GM21717 (cell line): ENCODE measurements around the gene HDLBP.

Experiments
- ATAC-seq: cut with Tn5 transposase; IDR thresholded peaks from one replicate; pipeline ENCODE4 v1.9.1; 2021; ENCODE audit warnings: mild to moderate bottlenecking, moderate library complexity; ENCODE audit not compliant: unreplicated experiment

HDLBP gene

GRCh38 chr2:241182531-241183133, 132.8 kb downstream of the HDLBP start:
- no peak for ATAC-seq

- no peak for ATAC-seq
These were observed 133.3 kb downstream of the HDLBP start for GRCh38 chr2:241182126-241182525.

DNA sequence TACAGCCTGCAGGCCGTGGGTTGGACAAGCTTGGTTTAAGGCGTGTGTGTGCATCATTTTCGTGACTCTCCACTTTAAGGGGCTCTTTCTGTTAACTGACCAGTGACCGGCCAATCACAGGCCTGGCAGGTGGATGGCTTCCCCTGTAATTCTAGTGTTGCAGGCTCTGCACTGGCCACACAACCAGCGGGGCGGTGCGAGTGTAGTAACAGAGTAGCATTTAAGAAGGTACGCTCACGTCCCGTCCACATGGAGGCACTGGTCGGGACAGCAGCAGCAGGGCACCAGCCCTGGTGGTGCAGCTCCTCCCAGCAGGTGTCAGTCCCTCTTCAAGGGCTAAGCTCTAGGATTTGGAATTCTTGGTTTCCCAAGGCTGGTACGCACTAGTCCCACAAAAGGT, 135.0 kb downstream of the HDLBP start:
- no peak for ATAC-seq

DNA sequence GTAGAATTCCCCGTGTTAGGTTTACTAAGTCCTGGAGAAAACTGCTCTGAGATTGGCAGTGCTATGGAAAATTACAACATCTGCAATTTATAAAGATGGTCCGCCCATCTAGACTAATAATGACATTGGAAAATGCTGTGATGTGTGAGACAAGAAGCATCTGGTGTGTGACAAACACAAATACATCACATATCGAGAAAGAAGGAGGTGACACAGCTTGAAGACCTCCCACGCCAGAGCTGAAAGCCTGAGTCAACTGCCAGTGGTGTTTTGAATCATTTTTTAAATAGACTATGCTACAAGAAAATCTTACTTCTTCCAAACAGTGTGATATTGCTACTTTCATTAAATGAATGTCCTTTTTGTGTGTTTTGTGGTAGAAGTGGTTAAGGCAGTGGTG, 135.6 kb downstream of the HDLBP start:
- ATAC-seq, result no peak

GRCh38 chr2:241178961-241179360, 136.5 kb downstream of the HDLBP start:
- no peak for ATAC-seq

DNA sequence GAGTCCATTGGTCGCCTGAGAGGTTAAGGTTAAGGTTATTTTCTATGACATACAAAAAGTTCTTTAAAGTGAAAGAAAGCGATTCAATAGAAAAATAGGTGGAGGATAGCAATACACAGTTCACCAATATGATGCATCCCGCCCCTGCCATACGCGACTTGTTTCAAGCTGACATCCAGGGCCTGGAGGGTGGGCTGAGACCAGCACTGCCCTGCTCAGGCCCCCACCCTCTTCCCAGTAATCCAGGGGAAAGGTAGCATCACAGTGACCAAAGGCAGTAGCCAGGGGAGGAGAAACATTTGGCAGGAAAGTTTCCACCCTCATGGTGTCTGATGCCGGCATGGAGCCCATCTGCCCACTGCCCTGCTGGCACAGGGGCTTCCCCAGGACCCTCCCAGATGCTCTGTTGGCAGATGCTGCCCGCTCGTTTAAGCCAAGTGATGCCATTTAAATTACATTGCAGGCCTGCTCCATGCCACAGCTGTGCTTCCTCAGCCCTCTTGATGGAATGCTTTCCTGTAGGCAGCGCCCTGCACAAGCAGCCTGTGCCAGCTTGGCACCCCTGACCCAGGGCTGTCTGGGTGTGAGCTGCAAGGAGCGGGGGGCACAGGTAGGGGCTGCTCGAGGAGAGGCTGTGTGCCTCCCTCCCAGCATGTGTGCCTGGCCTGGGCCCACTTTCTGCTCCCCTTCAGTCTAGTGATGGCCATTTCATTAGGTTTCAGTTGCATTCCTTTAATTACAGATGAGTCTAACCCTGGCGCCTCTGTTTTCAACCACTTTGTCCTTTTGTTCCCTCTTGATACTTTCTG, 137.7 kb downstream of the HDLBP start:
- ATAC-seq, result no peak
